Measurements from ENCODE around the gene BCAR1. TPM values are rescaled to one million over a fixed set of nuclear protein-coding genes. Genes with fewer than 3 reads are reported as not detected.

BCAR1 gene
- polyA plus RNA-seq, 4 donors: 57.1 to 105 (median 77.6) TPM

DNA sequence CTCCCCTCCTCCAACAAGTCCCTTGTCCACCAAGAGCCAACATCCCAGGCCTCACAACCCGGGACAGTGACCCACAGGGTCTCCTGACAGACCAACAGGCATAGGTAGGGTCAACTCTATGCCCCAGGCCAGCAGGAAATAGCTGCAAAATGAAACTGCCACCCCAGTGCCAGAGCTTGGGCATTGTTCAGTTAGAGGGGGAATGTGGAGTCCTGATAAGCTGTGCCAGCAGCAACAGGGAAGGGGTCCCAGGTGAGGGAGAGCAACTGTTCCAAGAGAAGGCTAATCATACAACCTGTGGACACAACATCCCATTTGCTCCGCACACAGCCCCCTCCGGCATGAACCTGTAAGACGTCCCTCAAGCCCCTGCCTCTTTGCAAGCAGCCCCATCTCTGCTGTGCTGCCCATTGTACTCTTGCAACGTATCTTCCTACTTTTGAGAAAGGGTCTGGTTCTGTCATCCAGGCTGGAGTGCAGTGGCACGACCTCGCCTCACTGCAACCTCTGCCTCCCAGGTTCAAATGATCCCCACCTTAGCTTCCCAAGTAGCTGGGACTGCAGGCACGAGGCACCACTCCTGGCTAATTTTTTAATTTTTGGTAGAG, 61.7 kb downstream of the BCAR1 start:
- Histone ChIP-seq H3K4me1 (ENCODE audit: control insufficient read depth in 3 of 3, insufficient read depth in 2 of 3, low read depth in 1 of 3, low read length in 2 of 3) (no peaks in the 10 kb centered on the region), H3K4me3 (ENCODE audit: low read depth in 1 of 3, low read length in 3 of 3) (no peak overlapping the region), H3K27me3 (ENCODE audit: control insufficient read depth in 3 of 3, insufficient read depth in 3 of 3, low read length in 3 of 3) (no peaks in the 10 kb centered on the region), H3K27ac (ENCODE audit: low read depth in 1 of 3, low read length in 2 of 3) (no peak overlapping the region), H3K9me3 (ENCODE audit: control insufficient read depth in 2 of 2, insufficient read depth in 1 of 2, low read depth in 1 of 2, low read length in 1 of 2) (no peaks in the 10 kb centered on the region), H3K36me3 (ENCODE audit: control insufficient read depth in 3 of 3, insufficient read depth in 2 of 3, low read depth in 1 of 3, low read length in 3 of 3) (no peaks in the 10 kb centered on the region)
- DNase-seq (no peak), FAIRE-seq (no peak)
- WGBS, 3 donors: 72 to 80% (median 79%) methylated on average over 8 of the region's 8 CpGs

DNA sequence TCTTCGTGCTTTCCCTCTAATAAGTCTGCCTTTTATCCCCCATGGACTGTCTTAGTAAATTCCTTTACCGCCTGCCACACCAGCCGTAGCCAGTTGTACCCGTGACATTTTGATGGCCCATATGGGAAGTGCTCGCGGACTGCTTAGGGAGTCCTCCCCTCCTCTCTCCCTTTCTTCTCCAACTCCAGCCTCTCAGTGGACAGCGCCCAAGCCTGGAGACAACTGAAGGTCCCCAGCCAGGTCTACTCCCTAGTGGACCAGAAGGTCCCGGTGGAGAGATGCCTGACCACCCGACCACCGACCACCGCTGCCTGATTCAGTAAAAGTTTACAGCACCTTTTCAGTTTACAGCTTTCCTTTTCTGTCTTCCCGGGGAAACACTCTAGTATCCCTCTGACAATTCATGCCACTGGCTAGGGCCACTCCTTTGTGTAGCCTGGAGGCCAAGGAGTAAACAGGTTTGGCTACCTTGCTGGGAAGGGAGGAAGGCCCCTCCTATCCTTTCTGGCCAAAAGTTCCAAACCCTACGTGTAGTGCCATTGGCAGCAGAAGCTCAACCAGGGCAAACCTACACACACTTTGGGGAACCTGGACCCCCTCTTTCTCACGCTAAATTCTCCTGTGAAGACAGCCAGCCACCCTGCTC, 62.5 kb downstream of the BCAR1 start:
- DNase-seq: no peak
- Histone ChIP-seq H3K4me3 (ENCODE audit: low read depth in 1 of 3, low read length in 3 of 3) (no peak overlapping the region), H3K27me3 (ENCODE audit: control insufficient read depth in 3 of 3, insufficient read depth in 3 of 3, low read length in 3 of 3) (no peaks in the 10 kb centered on the region), H3K9me3 (ENCODE audit: control insufficient read depth in 2 of 2, insufficient read depth in 1 of 2, low read depth in 1 of 2, low read length in 1 of 2) (no peaks in the 10 kb centered on the region), H3K4me1 (ENCODE audit: control insufficient read depth in 3 of 3, insufficient read depth in 2 of 3, low read depth in 1 of 3, low read length in 2 of 3) (no peaks in the 10 kb centered on the region), H3K36me3 (ENCODE audit: control insufficient read depth in 3 of 3, insufficient read depth in 2 of 3, low read depth in 1 of 3, low read length in 3 of 3) (no peaks in the 10 kb centered on the region), H3K27ac (ENCODE audit: low read depth in 1 of 3, low read length in 2 of 3) (no peak overlapping the region)
- 82 to 86% (median 85%) methylated on average over 14 of the region's 14 CpGs for WGBS, 3 donors
- no peak for FAIRE-seq

DNA sequence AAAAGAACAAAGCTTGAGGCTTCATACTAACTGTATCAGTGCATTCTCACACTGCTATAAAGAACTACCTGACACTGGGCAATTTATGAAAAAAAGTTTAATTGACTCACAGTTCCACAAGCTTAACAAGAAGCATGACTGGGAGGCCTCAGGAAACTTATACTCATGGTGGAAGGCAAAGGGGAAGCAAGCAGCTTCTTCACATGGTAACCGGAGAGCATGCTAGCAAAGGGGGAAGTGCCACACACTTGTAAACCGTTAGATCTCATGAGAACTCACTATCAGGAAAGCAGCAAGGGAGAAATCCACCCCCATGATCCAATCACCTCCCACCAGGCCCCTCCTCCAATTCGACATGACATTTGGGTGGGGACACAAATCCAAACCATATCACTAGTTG, 69.8 kb downstream of the BCAR1 start:
- H3K27ac ChIP-seq (ENCODE audit: low read depth in 1 of 3, low read length in 2 of 3): no peak overlapping the region
- H3K27me3 ChIP-seq (ENCODE audit: control insufficient read depth in 3 of 3, insufficient read depth in 3 of 3, low read length in 3 of 3): no peaks in the 10 kb centered on the region
- DNase-seq: no peak
- H3K4me3 ChIP-seq (ENCODE audit: low read depth in 1 of 3, low read length in 3 of 3): no peak overlapping the region
- peaks cover under 1 to 5% of the 10 kb centered on the region in 2 donors for H3K9me3 ChIP-seq (ENCODE audit: control insufficient read depth in 2 of 2, insufficient read depth in 1 of 2, low read depth in 1 of 2, low read length in 1 of 2)
- 28 to 33% (median 33%) methylated on average over 3 of the region's 3 CpGs for WGBS, 3 donors
- H3K36me3 ChIP-seq (ENCODE audit: control insufficient read depth in 3 of 3, insufficient read depth in 2 of 3, low read depth in 1 of 3, low read length in 3 of 3): no peaks in the 10 kb centered on the region
- no peak for FAIRE-seq
- no peaks in the 10 kb centered on the region for H3K4me1 ChIP-seq (ENCODE audit: control insufficient read depth in 3 of 3, insufficient read depth in 2 of 3, low read depth in 1 of 3, low read length in 2 of 3)

DNA sequence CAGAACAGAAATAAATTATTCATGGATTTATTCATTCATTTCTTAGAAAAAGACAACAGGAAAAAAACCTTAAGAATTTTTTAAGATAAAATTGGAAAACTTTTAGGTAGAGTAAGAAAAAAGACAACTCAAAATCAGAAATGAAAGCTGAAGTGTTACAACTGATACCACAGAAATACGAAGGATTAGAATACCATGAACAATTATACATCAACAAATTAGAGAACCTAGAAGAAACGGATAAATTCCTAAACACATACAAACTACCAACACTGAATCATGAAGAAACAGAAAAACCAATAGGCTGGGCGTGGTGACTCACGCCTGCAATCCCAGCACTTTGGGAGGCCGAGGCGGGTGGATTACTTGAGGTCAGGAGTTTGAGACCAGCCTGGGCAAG, 72.2 kb downstream of the BCAR1 start:
- WGBS, 3 donors: 87 to 90% (median 89%) methylated on average over 6 of the region's 6 CpGs
- no peak overlapping the region for H3K4me3 ChIP-seq (ENCODE audit: low read depth in 1 of 3, low read length in 3 of 3)
- H3K27ac ChIP-seq (ENCODE audit: low read depth in 1 of 3, low read length in 2 of 3): no peak overlapping the region
- FAIRE-seq: no peak
- no peak for DNase-seq
- no peaks in the 10 kb centered on the region for H3K36me3 ChIP-seq (ENCODE audit: control insufficient read depth in 3 of 3, insufficient read depth in 2 of 3, low read depth in 1 of 3, low read length in 3 of 3)
- H3K9me3 ChIP-seq (ENCODE audit: control insufficient read depth in 2 of 2, insufficient read depth in 1 of 2, low read depth in 1 of 2, low read length in 1 of 2): peaks cover 3 to 27% of the 10 kb centered on the region in 2 donors
- no peaks in the 10 kb centered on the region for H3K27me3 ChIP-seq (ENCODE audit: control insufficient read depth in 3 of 3, insufficient read depth in 3 of 3, low read length in 3 of 3)
- H3K4me1 ChIP-seq (ENCODE audit: control insufficient read depth in 3 of 3, insufficient read depth in 2 of 3, low read depth in 1 of 3, low read length in 2 of 3): no peaks in the 10 kb centered on the region

Other genes with a start within 250 kb of the BCAR1 start
- gene LDHD, start 134.8 kb downstream of the BCAR1 start, polyA plus RNA-seq: 10 to 100 TPM in 2 of 4 donors, 1 to 10 TPM in 2; 8.7 to 33.8 (median 19.5) TPM
- 1 to 10 TPM; 2.2 to 8.8 (median 2.8) TPM for gene ZFP1, start 103.1 kb downstream of the BCAR1 start, polyA plus RNA-seq
- 10 to 100 TPM in 2 of 4 donors, under 1 TPM in 1, not detected in 1; 0.34 to 19.2 (median 13.0) TPM for gene CTRB2, start 44.5 kb downstream of the BCAR1 start, polyA plus RNA-seq
- 10 to 100 TPM in 1 of 4 donors, 1 to 10 TPM in 1, under 1 TPM in 2; 0.04 to 23.7 (median 3.6) TPM for gene CTRB1, start 32.6 kb downstream of the BCAR1 start, polyA plus RNA-seq
- 100 to 1,000 TPM; 108 to 390 (median 236) TPM for gene CFDP1, start 181.9 kb upstream of the BCAR1 start, polyA plus RNA-seq
- gene TMEM170A, start 213.1 kb upstream of the BCAR1 start, polyA plus RNA-seq: 10 to 100 TPM in 3 of 4 donors, 1 to 10 TPM in 1; 9.6 to 50.9 (median 15.5) TPM
- 10 to 100 TPM in 1 of 4 donors, 1 to 10 TPM in 3; 1.0 to 10.1 (median 5.0) TPM for gene CHST6, start 243.8 kb upstream of the BCAR1 start, polyA plus RNA-seq

Data from small intestine (tissue), 7 donors.